Calu3 (cell line): ENCODE results near the gene HGFAC. TPM values are rescaled to one million over a fixed set of nuclear protein-coding genes. Genes with fewer than 3 reads are reported as not detected.

Experiments
- BruUV-seq: library from RNA; stranded (reverse); fragments of 400-500 nt; replicated peaks from 2 replicates; lab custom pipeline; 2021; lab: Mats Ljungman, UMichigan
- CTCF ChIA-PET: fragments of 300-600 bp; sonication (Branson Sonifier 250); formaldehyde crosslinking; loops from one replicate; lab custom pipeline; 2022; ENCODE audit warnings: antibody characterized with exemption; lab: Charles Lee
- DNase-seq: peaks from one replicate; pipeline ENCODE4 v3.0.0; 2022
- H3K27ac Mint-ChIP-seq: one replicate; pipeline ENCODE4 v1.8.0; 2022; ENCODE audit warnings: mixed read lengths; ENCODE audit not compliant: unreplicated experiment
- H3K27me3 Mint-ChIP-seq: one replicate; pipeline ENCODE4 v1.8.0; 2022; ENCODE audit warnings: mixed read lengths; ENCODE audit not compliant: unreplicated experiment
- H3K36me3 Mint-ChIP-seq: one replicate; pipeline ENCODE4 v1.8.0; 2022; ENCODE audit warnings: mild to moderate bottlenecking, moderate library complexity, mixed read lengths; ENCODE audit not compliant: insufficient read depth, unreplicated experiment
- H3K4me1 Mint-ChIP-seq: one replicate; pipeline ENCODE4 v1.8.0; 2022; ENCODE audit warnings: mild to moderate bottlenecking, low read depth, mixed read lengths; ENCODE audit not compliant: unreplicated experiment
- H3K4me3 Mint-ChIP-seq: one replicate; pipeline ENCODE4 v1.8.0; 2022; ENCODE audit warnings: mild to moderate bottlenecking, low read depth, moderate library complexity, mixed read lengths; ENCODE audit not compliant: unreplicated experiment
- H3K9me3 Mint-ChIP-seq: one replicate; pipeline ENCODE4 v1.8.0; 2022; ENCODE audit warnings: low read depth, mixed read lengths; ENCODE audit not compliant: unreplicated experiment
- CTCF ChIP-seq: fragments of 200-600 bp; IDR thresholded peaks from one replicate; pipeline ENCODE4 v1.8.0; 2022; ENCODE audit warnings: antibody characterized with exemption; ENCODE audit not compliant: unreplicated experiment
- intact Hi-C: fragments of 100-400 bp; cut with micrococcal nuclease; formaldehyde crosslinking; loops from one replicate; pipeline ENCODE4 v1.10.0; 2022; ENCODE audit not compliant: unreplicated experiment
- total RNA-seq: library from RNA; stranded (reverse); gene quantifications from 2 replicates; pipeline ENCODE4 v1.2.3, GENCODE V29; 2022

HGFAC gene
- total RNA-seq, 1 experiment from 2014 or later = not detected

- CTCF ChIA-PET = no interaction called here
- no peaks in the 10 kb centered on the region for H3K27me3 Mint-ChIP-seq
Measured at GRCh38 chr4:3421470-3421869, 20.3 kb upstream of the HGFAC start.

GRCh38 chr4:3422241-3422801 lies 19.4 kb upstream of the HGFAC start:
- Mint-ChIP-seq H3K9me3 (no peaks in the 10 kb centered on the region), H3K27me3 (no peaks in the 10 kb centered on the region), H3K36me3 (no peaks in the 10 kb centered on the region), H3K4me3 (no peak overlapping the region), H3K4me1 (no peaks in the 10 kb centered on the region), H3K27ac (no peak overlapping the region)
- intact Hi-C loops = no loop called here
- CTCF ChIA-PET = no interaction called here
- no peak for DNase-seq
- BruUV-seq = no TSS peak
- TF ChIP-seq CTCF = no peak

More at GRCh38 chr4:3421470-3421869, 20.3 kb upstream of the HGFAC start:
- Mint-ChIP-seq H3K36me3 (no peaks in the 10 kb centered on the region), H3K4me3 (no peak overlapping the region), H3K9me3 (no peaks in the 10 kb centered on the region), H3K4me1 (no peaks in the 10 kb centered on the region), H3K27ac (no peak overlapping the region)
- intact Hi-C loops = no loop called here
- no peak for DNase-seq
- no TSS peak for BruUV-seq
- TF ChIP-seq CTCF = no peak

- Mint-ChIP-seq H3K9me3 (no peaks in the 10 kb centered on the region), H3K4me1 (no peaks in the 10 kb centered on the region), H3K27ac (no peak overlapping the region), H3K36me3 (no peaks in the 10 kb centered on the region), H3K27me3 (no peaks in the 10 kb centered on the region), H3K4me3 (no peak overlapping the region)
- CTCF ChIA-PET = no interaction called here
- intact Hi-C loops = no loop called here
- no peak for DNase-seq
- no TSS peak for BruUV-seq
- TF ChIP-seq CTCF = no peak
Measured at GRCh38 chr4:3422808-3423297, 18.9 kb upstream of the HGFAC start.

GRCh38 chr4:3423406-3423805 lies 18.4 kb upstream of the HGFAC start:
- BruUV-seq = no TSS peak
- intact Hi-C loops = no loop called here
- H3K27ac Mint-ChIP-seq = no peak overlapping the region
- no peak for TF ChIP-seq CTCF
- H3K9me3 Mint-ChIP-seq = no peaks in the 10 kb centered on the region
- DNase-seq = no peak
- no peak overlapping the region for H3K4me3 Mint-ChIP-seq
- CTCF ChIA-PET = no interaction called here
- H3K27me3 Mint-ChIP-seq = no peaks in the 10 kb centered on the region
- no peaks in the 10 kb centered on the region for H3K36me3 Mint-ChIP-seq
- H3K4me1 Mint-ChIP-seq = no peaks in the 10 kb centered on the region
